ENCODE measurements around the gene TUBB1. TPM values are rescaled to one million over a fixed set of nuclear protein-coding genes. Genes with fewer than 3 reads are reported as not detected.

TUBB1 gene
- polyA plus RNA-seq, 1 experiment = not detected

DNA sequence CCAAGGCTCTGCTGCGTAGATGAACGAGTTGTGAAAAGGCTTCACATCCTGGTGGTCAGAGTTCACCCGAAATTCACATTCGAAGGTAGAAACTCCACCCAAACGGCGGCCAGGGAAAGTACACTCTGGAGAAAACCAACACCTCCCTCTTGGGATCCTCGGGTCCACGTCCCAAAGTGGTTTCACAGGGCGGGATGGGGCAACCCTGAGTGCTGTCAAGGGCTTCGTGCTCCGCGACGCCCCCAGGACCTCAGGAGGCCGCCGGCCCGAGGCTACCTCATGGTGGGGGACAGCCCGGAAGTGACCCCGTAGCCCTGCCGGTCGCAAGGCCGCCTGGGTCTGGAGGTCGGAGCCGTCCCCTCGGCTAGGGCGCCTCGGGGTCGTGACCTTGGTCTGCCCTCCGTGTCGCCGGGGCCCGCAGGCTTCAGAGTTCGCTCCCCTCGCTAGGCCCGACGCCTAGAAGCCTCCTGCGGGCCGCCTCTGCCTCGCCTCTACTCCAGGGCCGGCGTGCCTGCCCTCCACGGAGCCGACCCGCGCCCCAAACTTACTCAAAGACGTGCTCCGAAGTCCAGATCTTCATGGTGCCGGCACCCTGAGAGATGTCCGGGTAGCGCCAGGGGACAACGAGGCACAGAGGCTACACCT, 23.0 kb downstream of the TUBB1 start, which contains the start of gene PRELID3B:
Gene PRELID3B (minus strand): TSS at position 636 of the 645 bp plus-strand sequence. CDS start 56 bp downstream, at position 580.
- CTCF ChIA-PET = no interaction called here
- H3K27me3 ChIP-seq (ENCODE audit: control insufficient read depth, insufficient read depth, low read length) = no peaks in the 10 kb centered on the region
- H3K9me3 ChIP-seq (ENCODE audit: control insufficient read depth, insufficient read depth, low read length) = peaks cover 2% of the 10 kb centered on the region; the same call in 1 of the 2 replicates
- DNase-seq (ENCODE audit: low read depth, low spot score) = no peak
- TF ChIP-seq, protein P1, sequence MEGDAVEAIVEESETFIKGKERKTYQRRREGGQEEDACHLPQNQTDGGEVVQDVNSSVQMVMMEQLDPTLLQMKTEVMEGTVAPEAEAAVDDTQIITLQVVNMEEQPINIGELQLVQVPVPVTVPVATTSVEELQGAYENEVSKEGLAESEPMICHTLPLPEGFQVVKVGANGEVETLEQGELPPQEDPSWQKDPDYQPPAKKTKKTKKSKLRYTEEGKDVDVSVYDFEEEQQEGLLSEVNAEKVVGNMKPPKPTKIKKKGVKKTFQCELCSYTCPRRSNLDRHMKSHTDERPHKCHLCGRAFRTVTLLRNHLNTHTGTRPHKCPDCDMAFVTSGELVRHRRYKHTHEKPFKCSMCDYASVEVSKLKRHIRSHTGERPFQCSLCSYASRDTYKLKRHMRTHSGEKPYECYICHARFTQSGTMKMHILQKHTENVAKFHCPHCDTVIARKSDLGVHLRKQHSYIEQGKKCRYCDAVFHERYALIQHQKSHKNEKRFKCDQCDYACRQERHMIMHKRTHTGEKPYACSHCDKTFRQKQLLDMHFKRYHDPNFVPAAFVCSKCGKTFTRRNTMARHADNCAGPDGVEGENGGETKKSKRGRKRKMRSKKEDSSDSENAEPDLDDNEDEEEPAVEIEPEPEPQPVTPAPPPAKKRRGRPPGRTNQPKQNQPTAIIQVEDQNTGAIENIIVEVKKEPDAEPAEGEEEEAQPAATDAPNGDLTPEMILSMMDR (IDR thresholded peaks at IDR 0.05; ENCODE audit: low read depth, low read length) = no peak
- POLR2A ChIA-PET = interaction anchor here (1.3 to 4.4 kb wide), 2 partner anchors 10 to 151 kb away, joined by 4 to 24 read pairs; partner anchors contain the start of gene ATP5F1E
- H3K4me3 ChIP-seq (ENCODE audit: low read depth, low read length) = peak within 1 kb of the TSS; percentile 84
- peak within 1 kb of the TSS; percentile 25 for H3K27ac ChIP-seq (ENCODE audit: low read depth, low read length)

DNA sequence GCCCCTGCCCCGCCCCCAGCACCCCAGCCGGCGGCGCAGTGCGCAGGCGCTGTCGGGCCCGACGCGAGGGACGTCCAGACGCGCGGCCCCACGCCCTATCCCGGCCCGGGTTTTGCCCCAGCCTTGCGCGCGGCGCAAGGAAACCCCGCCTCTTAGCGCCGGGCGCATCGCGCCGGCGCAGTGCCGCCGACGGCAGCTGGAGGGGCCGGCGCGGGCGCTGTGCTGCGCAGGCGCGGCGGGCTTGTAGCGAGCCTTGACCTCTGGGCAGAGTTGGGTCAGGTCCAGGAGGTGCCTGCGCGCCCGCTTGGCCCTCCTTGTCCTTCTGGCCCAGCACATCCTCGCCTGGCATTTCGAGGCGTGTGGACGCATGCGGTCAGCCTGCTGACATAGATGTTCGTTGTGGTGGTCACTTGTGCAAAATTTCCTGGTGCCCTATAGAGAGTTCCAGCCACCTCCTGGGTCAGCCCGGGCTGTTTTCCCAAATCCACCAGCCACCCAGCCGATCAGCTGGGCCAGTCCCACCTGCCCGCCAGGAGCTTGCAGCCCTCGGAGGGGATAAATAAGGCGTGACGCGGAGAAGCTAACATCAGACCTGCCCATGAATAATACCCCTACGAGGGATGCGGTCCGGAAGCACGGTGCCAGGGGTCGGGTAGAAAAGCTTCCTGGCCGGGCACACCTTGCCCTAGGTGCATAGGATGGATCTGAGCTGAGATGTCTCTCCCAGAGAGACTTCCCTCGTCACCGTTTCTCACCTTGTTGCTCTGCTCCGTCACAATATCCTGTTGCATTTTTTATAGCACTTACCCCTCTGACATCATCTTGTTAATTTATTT, 23.8 kb downstream of the TUBB1 start:
- ChIA-PET CTCF (interaction anchor here (1.7 kb wide), 2 partner anchors 12 to 45 kb away, joined by 4 to 5 read pairs; no protein-coding TSS in a partner anchor), POLR2A (interaction anchor here (1.3 to 4.4 kb wide), 2 partner anchors 11 to 152 kb away, joined by 4 to 24 read pairs; partner anchors contain the start of gene ATP5F1E)
- peak; percentile 73 for DNase-seq (ENCODE audit: low read depth, low spot score)
- no peak overlapping the region for H3K27ac ChIP-seq (ENCODE audit: low read depth, low read length)
- H3K27me3 ChIP-seq (ENCODE audit: control insufficient read depth, insufficient read depth, low read length) = no peaks in the 10 kb centered on the region
- peak overlapping the region; percentile 84 for H3K4me3 ChIP-seq (ENCODE audit: low read depth, low read length)
- peaks cover 2% of the 10 kb centered on the region; the same call in 1 of the 2 replicates for H3K9me3 ChIP-seq (ENCODE audit: control insufficient read depth, insufficient read depth, low read length)
- TF ChIP-seq, protein P1 (IDR thresholded peaks at IDR 0.05; ENCODE audit: low read depth, low read length) = no peak

DNA sequence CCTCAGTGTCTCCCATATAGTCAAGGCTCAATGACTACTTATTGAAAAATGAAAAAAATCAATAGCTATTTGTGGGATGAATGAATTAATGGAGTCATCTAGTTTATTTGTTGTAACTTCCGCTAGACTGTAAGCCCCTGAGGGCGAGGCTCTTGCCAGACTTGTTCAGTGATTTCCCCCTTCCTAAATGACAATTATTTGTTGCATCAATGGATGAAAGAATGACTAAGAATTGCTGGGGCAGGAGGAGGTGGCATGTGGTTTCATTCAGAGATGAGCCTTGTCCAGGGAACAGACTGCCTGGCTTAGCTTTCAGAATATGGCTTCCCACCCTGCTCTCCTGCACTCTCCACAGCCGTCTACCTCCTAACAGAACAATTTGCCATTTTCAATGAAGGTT, 24.5 kb downstream of the TUBB1 start:
- no peak for DNase-seq (ENCODE audit: low read depth, low spot score)

DNA sequence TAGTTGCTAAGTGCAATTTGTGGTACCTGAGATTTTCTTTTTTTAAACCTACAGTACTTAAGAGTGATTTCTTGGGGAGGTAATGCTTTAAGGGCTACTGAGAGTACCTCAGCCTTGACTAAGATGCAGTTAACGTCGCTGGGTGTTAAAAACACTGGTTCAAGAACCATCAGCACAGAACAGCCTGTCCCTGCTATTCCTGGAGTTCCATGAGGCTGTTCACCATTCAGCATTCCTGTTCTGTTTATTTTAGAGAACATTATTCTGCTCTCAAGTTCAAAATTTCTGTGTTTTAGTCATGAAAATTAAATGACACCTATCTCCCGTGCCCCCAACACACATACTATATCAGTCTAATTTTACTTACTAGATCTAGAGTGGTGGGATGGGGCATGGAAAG, 25.1 kb downstream of the TUBB1 start:
- TF ChIP-seq, protein P1 (IDR thresholded peaks at IDR 0.05; ENCODE audit: low read depth, low read length) = no peak
- no peak overlapping the region for H3K4me3 ChIP-seq (ENCODE audit: low read depth, low read length)
- H3K27ac ChIP-seq (ENCODE audit: low read depth, low read length) = no peak overlapping the region
- CTCF ChIA-PET = interaction anchor here (0.5 to 1.7 kb wide), 3 partner anchors 11 to 206 kb away, joined by 4 to 8 read pairs (median 5); no protein-coding TSS in a partner anchor
- POLR2A ChIA-PET = interaction anchor here (4.4 kb wide), 1 partner anchor 12 kb away, joined by 24 read pairs; the partner anchor contains the start of gene ATP5F1E
- no peaks in the 10 kb centered on the region for H3K27me3 ChIP-seq (ENCODE audit: control insufficient read depth, insufficient read depth, low read length)
- peaks cover 2% of the 10 kb centered on the region; the same call in 1 of the 2 replicates for H3K9me3 ChIP-seq (ENCODE audit: control insufficient read depth, insufficient read depth, low read length)
- no peak for DNase-seq (ENCODE audit: low read depth, low spot score)

More for the DNA sequence above, 24.5 kb downstream of the TUBB1 start:
- TF ChIP-seq, protein P1 (IDR thresholded peaks at IDR 0.05; ENCODE audit: low read depth, low read length) = no peak
- peaks cover 2% of the 10 kb centered on the region; the same call in 1 of the 2 replicates for H3K9me3 ChIP-seq (ENCODE audit: control insufficient read depth, insufficient read depth, low read length)
- H3K27ac ChIP-seq (ENCODE audit: low read depth, low read length) = no peak overlapping the region
- ChIA-PET POLR2A (interaction anchor here (1.3 to 4.4 kb wide), 2 partner anchors 12 to 152 kb away, joined by 4 to 24 read pairs; partner anchors contain the start of gene ATP5F1E), CTCF (interaction anchor here (0.5 to 1.7 kb wide), 3 partner anchors 11 to 205 kb away, joined by 4 to 8 read pairs (median 5); no protein-coding TSS in a partner anchor)
- H3K4me3 ChIP-seq (ENCODE audit: low read depth, low read length) = no peak overlapping the region
- H3K27me3 ChIP-seq (ENCODE audit: control insufficient read depth, insufficient read depth, low read length) = no peaks in the 10 kb centered on the region
